Measurements from ENCODE around the gene MNT.
"Not testable (repeated sequence)": the region's sequence is repeated elsewhere in the genome, so short reads cannot be mapped to it uniquely, and the experiment has no call there.

The MNT gene, protein sequence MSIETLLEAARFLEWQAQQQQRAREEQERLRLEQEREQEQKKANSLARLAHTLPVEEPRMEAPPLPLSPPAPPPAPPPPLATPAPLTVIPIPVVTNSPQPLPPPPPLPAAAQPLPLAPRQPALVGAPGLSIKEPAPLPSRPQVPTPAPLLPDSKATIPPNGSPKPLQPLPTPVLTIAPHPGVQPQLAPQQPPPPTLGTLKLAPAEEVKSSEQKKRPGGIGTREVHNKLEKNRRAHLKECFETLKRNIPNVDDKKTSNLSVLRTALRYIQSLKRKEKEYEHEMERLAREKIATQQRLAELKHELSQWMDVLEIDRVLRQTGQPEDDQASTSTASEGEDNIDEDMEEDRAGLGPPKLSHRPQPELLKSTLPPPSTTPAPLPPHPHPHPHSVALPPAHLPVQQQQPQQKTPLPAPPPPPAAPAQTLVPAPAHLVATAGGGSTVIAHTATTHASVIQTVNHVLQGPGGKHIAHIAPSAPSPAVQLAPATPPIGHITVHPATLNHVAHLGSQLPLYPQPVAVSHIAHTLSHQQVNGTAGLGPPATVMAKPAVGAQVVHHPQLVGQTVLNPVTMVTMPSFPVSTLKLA

DNA sequence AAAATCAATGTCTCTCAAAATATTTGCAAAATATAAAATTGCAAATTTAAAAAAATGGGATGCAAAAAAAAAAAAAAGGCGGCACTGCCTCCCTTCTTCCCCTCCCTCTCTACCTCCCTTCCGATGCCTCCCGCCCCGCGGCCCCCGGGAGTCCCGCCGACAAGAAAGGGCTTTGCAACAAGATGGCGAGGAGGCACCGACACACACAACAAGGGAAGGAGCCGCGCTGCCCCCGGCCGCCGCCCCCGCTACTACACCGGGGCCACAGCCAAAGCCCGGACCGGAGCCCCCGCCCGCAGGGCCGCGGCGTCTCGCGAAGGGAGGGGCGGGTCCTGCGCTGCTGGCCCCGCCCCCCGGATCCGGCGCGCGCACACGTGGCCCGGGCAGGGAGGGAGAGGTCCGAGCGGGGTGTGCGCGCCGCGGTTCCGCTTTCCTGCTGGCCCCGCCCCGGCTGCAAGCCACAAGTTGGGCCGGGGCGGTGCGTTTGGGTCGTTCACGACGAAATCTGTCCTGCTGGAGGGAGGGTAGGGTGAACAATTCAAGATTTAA lies at the start of gene MNT:
Gene MNT, minus strand, starts transcription at position 184 of the 549 bp plus-strand sequence. CDS start 348 bp downstream, outside the sequence.
- Mint-ChIP-seq H3K9me3 (no peaks in the 10 kb centered on the region), H3K4me1 (peaks cover 64% of the 10 kb centered on the region)
- peak; percentile 90 for DNase-seq

DNA sequence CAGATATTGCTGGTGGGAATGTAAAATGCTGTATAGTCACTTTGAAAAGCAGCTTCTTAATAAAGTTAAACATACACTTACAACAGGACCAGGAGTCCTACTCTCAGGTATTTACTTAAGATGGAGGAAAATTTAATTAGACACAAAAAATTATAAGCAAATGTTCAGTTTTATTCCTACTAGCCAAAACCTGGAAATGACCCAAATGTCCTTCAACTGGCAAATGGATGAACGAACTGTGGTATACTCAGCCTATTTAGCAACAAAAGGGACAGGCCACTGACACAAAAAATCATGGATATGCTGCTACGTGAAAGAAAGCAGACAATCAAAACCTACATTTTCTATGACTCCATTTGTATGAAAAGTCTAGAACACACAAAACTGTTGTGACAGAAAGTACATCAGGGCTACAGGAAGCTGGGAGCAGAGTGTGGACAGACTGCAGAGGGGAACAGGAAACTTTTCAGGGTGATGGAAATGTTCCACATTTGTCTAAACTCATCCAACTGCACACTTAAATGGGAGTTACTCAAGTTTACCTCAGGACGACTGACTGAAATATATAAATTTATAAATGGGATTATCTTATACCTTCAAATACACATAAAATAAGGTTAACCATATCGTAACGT lies 49.3 kb upstream of the MNT start:
- Mint-ChIP-seq H3K9me3 (peaks cover 24% of the 10 kb centered on the region), H3K36me3 (ENCODE audit: low read depth) (peaks cover 50% of the 10 kb centered on the region), H3K4me3 (no peak overlapping the region), H3K4me1 (no peaks in the 10 kb centered on the region), H3K27ac (no peak overlapping the region), H3K27me3 (ENCODE audit: low read depth, poor library complexity) (no peaks in the 10 kb centered on the region)
- TF ChIP-seq, protein P1, sequence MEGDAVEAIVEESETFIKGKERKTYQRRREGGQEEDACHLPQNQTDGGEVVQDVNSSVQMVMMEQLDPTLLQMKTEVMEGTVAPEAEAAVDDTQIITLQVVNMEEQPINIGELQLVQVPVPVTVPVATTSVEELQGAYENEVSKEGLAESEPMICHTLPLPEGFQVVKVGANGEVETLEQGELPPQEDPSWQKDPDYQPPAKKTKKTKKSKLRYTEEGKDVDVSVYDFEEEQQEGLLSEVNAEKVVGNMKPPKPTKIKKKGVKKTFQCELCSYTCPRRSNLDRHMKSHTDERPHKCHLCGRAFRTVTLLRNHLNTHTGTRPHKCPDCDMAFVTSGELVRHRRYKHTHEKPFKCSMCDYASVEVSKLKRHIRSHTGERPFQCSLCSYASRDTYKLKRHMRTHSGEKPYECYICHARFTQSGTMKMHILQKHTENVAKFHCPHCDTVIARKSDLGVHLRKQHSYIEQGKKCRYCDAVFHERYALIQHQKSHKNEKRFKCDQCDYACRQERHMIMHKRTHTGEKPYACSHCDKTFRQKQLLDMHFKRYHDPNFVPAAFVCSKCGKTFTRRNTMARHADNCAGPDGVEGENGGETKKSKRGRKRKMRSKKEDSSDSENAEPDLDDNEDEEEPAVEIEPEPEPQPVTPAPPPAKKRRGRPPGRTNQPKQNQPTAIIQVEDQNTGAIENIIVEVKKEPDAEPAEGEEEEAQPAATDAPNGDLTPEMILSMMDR (IDR thresholded peaks at IDR 0.05): no peak
- DNase-seq: no peak

More for the DNA sequence above, at the start of gene MNT:
- TF ChIP-seq, protein P1 (IDR thresholded peaks at IDR 0.05): no peak
- Mint-ChIP-seq H3K27me3 (ENCODE audit: low read depth, poor library complexity) (peaks cover 2% of the 10 kb centered on the region), H3K36me3 (ENCODE audit: low read depth) (peaks cover 10% of the 10 kb centered on the region), H3K4me3 (peak within 1 kb of the TSS; percentile 92), H3K27ac (peak within 1 kb of the TSS; percentile 99)

DNA sequence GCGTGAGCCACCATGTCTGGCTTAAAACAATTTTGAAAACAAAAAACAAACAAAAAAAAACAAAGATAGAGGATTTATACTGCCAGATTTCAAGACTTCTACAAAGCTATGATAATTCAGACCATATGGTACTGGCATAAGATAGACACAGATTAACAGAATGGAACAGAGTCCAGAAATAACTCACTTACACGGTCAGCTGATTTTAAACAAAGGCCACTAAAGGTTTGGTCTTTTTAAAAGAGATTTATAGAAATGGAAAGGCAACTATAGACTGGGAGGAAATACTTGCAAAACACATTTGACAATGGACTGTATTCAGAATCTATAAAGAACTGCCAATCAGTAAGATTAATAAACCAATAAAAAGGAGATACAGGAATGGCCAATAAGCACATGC lies 48.6 kb upstream of the MNT start:
- Mint-ChIP-seq H3K27ac (no peak overlapping the region), H3K4me1 (no peaks in the 10 kb centered on the region), H3K36me3 (ENCODE audit: low read depth) (peaks cover 53% of the 10 kb centered on the region), H3K4me3 (no peak overlapping the region), H3K9me3 (peaks cover 24% of the 10 kb centered on the region), H3K27me3 (ENCODE audit: low read depth, poor library complexity) (no peaks in the 10 kb centered on the region)
- TF ChIP-seq, protein P1 (IDR thresholded peaks at IDR 0.05): no peak
- no peak for DNase-seq

DNA sequence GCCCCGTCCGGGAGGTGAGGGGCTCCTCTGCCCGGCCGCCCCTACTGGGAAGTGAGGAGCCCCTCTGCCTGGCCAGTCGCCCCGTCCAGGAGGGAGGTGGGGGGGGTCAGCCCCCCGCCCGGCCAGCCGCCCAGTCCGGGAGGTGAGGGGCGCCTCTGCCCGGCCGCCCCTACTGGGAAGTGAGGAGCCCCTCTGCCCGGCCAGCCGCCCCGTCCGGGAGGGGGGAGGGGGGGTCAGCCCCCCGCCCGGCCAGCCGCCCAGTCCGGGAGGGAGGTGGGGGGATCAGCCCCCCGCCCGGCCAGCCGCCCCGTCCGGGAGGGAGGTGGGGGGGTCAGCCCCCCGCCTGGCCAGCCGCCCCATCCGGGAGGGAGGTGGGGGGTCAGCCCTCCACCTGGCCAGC lies 46.6 kb upstream of the MNT start:
- not testable (repeated sequence) for DNase-seq; H3K27ac Mint-ChIP-seq; H3K4me1 Mint-ChIP-seq; H3K4me3 Mint-ChIP-seq; H3K27me3 Mint-ChIP-seq (ENCODE audit: low read depth, poor library complexity)
- H3K36me3 Mint-ChIP-seq (ENCODE audit: low read depth): peaks cover 55% of the 10 kb centered on the region
- H3K9me3 Mint-ChIP-seq: peaks cover 24% of the 10 kb centered on the region

DNA sequence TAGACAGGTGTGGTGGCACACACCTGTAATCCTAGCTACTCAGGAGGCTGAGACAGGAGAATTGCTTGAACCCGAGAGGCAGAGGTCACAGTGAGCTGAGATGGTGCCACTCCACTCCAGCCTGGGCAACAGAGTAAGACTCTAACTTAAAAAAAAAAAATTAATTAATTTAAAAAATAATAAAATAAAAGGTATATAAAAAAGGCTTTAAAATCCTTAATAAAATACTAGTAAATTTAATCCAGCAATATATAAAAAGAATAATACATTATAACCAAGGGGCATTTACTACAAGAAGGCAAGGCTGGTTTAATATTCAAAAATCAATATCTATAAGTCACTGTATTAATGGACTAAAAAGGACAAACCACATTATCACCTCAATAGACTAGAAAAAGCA lies 44.8 kb upstream of the MNT start:
- H3K27ac Mint-ChIP-seq: peak overlapping the region; percentile 28
- H3K4me1 Mint-ChIP-seq: no peaks in the 10 kb centered on the region
- TF ChIP-seq, protein P1 (IDR thresholded peaks at IDR 0.05): no peak
- no peak overlapping the region for H3K4me3 Mint-ChIP-seq
- DNase-seq: no peak
- peaks cover 29% of the 10 kb centered on the region for H3K9me3 Mint-ChIP-seq
- H3K36me3 Mint-ChIP-seq (ENCODE audit: low read depth): peaks cover 62% of the 10 kb centered on the region
- peaks cover 4% of the 10 kb centered on the region for H3K27me3 Mint-ChIP-seq (ENCODE audit: low read depth, poor library complexity)

DNA sequence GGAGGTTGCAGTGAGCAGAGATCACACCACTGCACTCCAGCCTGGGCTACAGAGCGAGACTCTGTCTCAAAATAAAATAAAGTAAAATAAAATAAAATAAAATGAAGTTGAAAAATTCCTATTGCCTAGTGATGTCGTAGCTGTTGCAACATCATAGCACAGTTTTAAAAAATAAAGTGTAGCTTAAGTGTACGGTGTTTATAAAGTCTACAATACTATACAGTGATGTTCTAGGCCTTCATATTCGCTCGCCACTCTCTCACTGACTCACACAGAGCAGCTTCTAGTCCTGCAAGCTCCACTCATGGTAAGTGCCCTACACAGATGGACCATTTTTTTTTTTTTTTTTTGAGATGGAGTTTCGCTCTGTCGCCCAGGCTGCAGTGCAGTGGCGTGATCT lies 43.5 kb upstream of the MNT start:
- TF ChIP-seq, protein P1 (IDR thresholded peaks at IDR 0.05): no peak
- no peak for DNase-seq
- H3K4me1 Mint-ChIP-seq: no peaks in the 10 kb centered on the region

More for the DNA sequence above, 43.5 kb upstream of the MNT start:
- Mint-ChIP-seq H3K9me3 (peaks cover 23% of the 10 kb centered on the region), H3K36me3 (ENCODE audit: low read depth) (peaks cover 57% of the 10 kb centered on the region), H3K27me3 (ENCODE audit: low read depth, poor library complexity) (peaks cover 4% of the 10 kb centered on the region), H3K27ac (no peak overlapping the region), H3K4me3 (no peak overlapping the region)
